SK-N-SH (cell line): Measurements from ENCODE around the gene TAOK3.

Source experiments
- ELF1 ChIP-seq: IDR thresholded peaks from 2 replicates; pipeline ENCODE4 v1.4.0; 2012
- EP300 ChIP-seq, 2 experiments: IDR thresholded peaks; 2 replicates each; pipeline versions ENCODE4 v1.4.0 to v1.6.1; 2012; ENCODE audit warnings: borderline replicate concordance in 1 of 2, low read depth in 1 of 2, low read length in 1 of 2
- EZH2phosphoT487 ChIP-seq: fragments of 200-600 bp; sonication (generic); IDR thresholded peaks from 2 replicates; pipeline ENCODE4 v1.6.1; 2017; ENCODE audit warnings: low read depth, mixed run types, mild to moderate bottlenecking, antibody characterized with exemption, moderate library complexity, borderline replicate concordance
- JUND ChIP-seq: IDR thresholded peaks from 2 replicates; pipeline ENCODE4 v1.4.0; 2012
- POLR2AphosphoS5 ChIP-seq: IDR thresholded peaks from 2 replicates; pipeline ENCODE4 v1.6.1; 2012; ENCODE audit warnings: low read depth, low read length
- RCOR1 ChIP-seq: fragments of 150-350 bp; IDR thresholded peaks from 2 replicates; pipeline ENCODE4 v1.6.1; 2017; ENCODE audit warnings: antibody characterized with exemption, low read length
- SMC3 ChIP-seq: IDR thresholded peaks from 2 replicates; pipeline ENCODE4 v1.6.1; 2012; ENCODE audit warnings: low read depth, low read length, improper control_type of control experiment
- TF ChIP-seq, protein P1 (sequence below): fragments of 200-600 bp; sonication (generic); IDR thresholded peaks from 2 replicates; pipeline ENCODE4 v1.6.1; 2017; ENCODE audit warnings: antibody characterized with exemption, mild to moderate bottlenecking, moderate library complexity
- TF ChIP-seq, protein P2 (sequence below): IDR thresholded peaks from 2 replicates; pipeline ENCODE4 v1.4.0; 2012; ENCODE audit warnings: low read depth

DNA sequence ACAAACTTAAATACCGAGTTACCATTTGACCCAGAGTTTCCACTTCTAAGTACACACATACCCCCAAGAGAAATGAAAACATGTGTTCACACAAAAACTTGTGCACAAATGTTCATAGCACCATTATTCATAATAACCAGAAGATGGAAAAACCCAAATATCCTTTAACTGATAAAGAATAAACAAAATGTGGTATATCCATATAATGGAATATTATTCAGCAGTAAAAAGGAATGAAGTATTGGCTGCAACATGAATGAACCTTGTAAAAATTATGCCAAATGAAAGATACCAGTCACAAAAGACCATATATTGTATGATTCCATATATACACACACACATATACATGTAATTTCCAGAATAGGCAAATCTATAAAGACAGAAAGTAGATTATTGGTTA is 116.4 kb downstream of the TAOK3 start:
- no peak for TF ChIP-seq JUND
- TF ChIP-seq EZH2phosphoT487, result no peak
- no peak for TF ChIP-seq POLR2AphosphoS5
- TF ChIP-seq EP300 (IDR thresholded peaks at IDR 0.05; ENCODE audit: borderline replicate concordance in 1 of 2, low read depth in 1 of 2, low read length in 1 of 2), result no peak
- TF ChIP-seq, protein P1, sequence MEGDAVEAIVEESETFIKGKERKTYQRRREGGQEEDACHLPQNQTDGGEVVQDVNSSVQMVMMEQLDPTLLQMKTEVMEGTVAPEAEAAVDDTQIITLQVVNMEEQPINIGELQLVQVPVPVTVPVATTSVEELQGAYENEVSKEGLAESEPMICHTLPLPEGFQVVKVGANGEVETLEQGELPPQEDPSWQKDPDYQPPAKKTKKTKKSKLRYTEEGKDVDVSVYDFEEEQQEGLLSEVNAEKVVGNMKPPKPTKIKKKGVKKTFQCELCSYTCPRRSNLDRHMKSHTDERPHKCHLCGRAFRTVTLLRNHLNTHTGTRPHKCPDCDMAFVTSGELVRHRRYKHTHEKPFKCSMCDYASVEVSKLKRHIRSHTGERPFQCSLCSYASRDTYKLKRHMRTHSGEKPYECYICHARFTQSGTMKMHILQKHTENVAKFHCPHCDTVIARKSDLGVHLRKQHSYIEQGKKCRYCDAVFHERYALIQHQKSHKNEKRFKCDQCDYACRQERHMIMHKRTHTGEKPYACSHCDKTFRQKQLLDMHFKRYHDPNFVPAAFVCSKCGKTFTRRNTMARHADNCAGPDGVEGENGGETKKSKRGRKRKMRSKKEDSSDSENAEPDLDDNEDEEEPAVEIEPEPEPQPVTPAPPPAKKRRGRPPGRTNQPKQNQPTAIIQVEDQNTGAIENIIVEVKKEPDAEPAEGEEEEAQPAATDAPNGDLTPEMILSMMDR, result no peak
- no peak for TF ChIP-seq RCOR1
- TF ChIP-seq SMC3, result no peak
- TF ChIP-seq, protein P2, sequence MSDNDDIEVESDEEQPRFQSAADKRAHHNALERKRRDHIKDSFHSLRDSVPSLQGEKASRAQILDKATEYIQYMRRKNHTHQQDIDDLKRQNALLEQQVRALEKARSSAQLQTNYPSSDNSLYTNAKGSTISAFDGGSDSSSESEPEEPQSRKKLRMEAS, result no peak
- TF ChIP-seq ELF1, result no peak
